ENCODE measurements around the gene RABGAP1L. TPM values are rescaled to one million over a fixed set of nuclear protein-coding genes. Genes with fewer than 3 reads are reported as not detected.

The RABGAP1L gene
- total and polyA plus RNA-seq, 10 donors, result 30.3 to 125 (median 77.7) TPM

DNA sequence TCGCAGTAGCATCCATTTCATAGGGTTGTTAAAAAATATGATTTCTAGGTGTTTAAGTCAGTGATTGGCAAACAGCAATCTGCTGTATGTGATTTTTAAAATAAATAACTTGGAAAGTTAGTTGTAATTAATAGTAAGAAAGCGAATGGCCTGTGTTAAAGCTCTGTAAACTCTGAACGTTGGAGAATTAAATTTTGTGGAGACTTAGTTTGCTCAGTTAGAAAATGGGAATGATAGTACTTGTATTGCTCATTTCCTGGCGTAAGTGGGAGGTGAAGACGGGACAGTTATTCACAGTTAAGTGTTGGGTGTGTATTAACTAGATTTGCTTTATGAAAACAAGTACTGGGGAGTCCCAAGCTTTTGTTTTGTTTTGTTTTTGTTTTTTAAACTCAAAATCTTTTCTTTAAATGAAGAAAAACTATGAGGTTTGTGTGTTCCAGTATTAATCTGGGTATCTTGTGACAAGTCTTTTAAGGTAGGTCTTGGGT is 841.4 kb downstream of the RABGAP1L start:
- DNase-seq, result no peak
- H3K9me3 ChIP-seq, result no peaks in the 10 kb centered on the region
- peaks cover 0 to 12% (median 10%) of the 10 kb centered on the region in 6 donors for H3K36me3 ChIP-seq
- intact Hi-C loops (cut with DNase I; ENCODE audit: low total_unique reads), result no loop called here
- peak overlapping the region; percentile 62 to 98 (median 90) for H3K4me3 ChIP-seq
- no peaks in the 10 kb centered on the region for H3K27me3 ChIP-seq (replicated peaks in 1 of 7)
- TF ChIP-seq, protein P1, sequence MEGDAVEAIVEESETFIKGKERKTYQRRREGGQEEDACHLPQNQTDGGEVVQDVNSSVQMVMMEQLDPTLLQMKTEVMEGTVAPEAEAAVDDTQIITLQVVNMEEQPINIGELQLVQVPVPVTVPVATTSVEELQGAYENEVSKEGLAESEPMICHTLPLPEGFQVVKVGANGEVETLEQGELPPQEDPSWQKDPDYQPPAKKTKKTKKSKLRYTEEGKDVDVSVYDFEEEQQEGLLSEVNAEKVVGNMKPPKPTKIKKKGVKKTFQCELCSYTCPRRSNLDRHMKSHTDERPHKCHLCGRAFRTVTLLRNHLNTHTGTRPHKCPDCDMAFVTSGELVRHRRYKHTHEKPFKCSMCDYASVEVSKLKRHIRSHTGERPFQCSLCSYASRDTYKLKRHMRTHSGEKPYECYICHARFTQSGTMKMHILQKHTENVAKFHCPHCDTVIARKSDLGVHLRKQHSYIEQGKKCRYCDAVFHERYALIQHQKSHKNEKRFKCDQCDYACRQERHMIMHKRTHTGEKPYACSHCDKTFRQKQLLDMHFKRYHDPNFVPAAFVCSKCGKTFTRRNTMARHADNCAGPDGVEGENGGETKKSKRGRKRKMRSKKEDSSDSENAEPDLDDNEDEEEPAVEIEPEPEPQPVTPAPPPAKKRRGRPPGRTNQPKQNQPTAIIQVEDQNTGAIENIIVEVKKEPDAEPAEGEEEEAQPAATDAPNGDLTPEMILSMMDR (IDR thresholded peaks at IDR 0.05 in 8 of 11, conservative IDR thresholded peaks at IDR 0.05 in 3 of 11), result no peak
- TF ChIP-seq POLR2AphosphoS5 (IDR thresholded peaks at IDR 0.05) (no peak), POLR2A (IDR thresholded peaks at IDR 0.05) (no peak)
- 2 to 4% (median 3%) methylated on average over 5 of the region's 5 CpGs for WGBS, 5 donors
- H3K4me1 ChIP-seq, result peaks cover 20 to 62% (median 51%) of the 10 kb centered on the region in 6 donors
- peak overlapping the region; percentile 96 to 99 (median 98) for H3K27ac ChIP-seq

DNA sequence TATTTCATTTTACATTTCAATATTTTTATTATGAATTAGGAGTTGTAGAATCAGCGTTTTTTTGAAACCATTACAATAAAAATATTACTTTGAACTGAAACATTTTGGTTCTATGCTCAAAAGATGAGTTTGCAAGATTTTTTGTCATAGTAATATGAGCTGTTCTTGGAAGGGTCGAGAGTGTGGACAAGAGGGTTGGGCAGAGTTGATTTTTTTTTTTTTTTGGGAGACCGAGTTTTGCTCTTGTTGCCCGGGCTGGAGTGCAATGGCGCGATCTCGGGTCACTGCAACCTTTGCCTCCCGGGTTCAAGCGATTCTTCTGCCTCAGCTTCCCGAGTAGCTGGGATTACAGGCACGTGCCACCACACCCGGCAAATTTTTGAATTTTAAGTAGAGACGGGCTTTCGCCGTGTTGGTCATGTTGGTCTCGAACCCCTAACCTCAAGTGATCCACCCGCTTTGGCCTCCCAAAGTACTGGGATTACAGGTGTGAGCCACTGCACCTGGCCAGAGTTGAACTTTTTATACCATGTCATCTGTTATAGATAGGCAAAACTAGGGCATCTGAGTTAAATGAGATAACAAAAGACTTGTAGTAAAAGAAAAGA is 843.7 kb downstream of the RABGAP1L start:
- Histone ChIP-seq H3K27ac (no peak overlapping the region), H3K9me3 (no peaks in the 10 kb centered on the region), H3K36me3 (peaks cover 0 to 35% (median 31%) of the 10 kb centered on the region in 6 donors), H3K4me1 (peaks cover 20 to 75% (median 51%) of the 10 kb centered on the region in 6 donors), H3K27me3 (replicated peaks in 1 of 7) (no peaks in the 10 kb centered on the region), H3K4me3 (no peak overlapping the region)
- TF ChIP-seq POLR2AphosphoS5 (IDR thresholded peaks at IDR 0.05), result no peak
- no peak for TF ChIP-seq POLR2A (IDR thresholded peaks at IDR 0.05)
- TF ChIP-seq, protein P1 (IDR thresholded peaks at IDR 0.05 in 8 of 11, conservative IDR thresholded peaks at IDR 0.05 in 3 of 11), result no peak
- DNase-seq, result no peak
- intact Hi-C loops (cut with DNase I; ENCODE audit: low total_unique reads), result no loop called here
- 78 to 88% (median 85%) methylated on average over 17 of the region's 17 CpGs for WGBS, 5 donors

- Histone ChIP-seq H3K36me3 (peaks cover 0 to 40% (median 36%) of the 10 kb centered on the region in 6 donors), H3K27ac (no peak overlapping the region), H3K9me3 (no peaks in the 10 kb centered on the region), H3K4me1 (peaks cover 20 to 70% (median 46%) of the 10 kb centered on the region in 6 donors), H3K27me3 (replicated peaks in 1 of 7) (no peaks in the 10 kb centered on the region), H3K4me3 (no peak overlapping the region)
- TF ChIP-seq POLR2AphosphoS5 (IDR thresholded peaks at IDR 0.05), result no peak
- TF ChIP-seq, protein P1 (IDR thresholded peaks at IDR 0.05 in 8 of 11, conservative IDR thresholded peaks at IDR 0.05 in 3 of 11), result no peak
- no peak for TF ChIP-seq POLR2A (IDR thresholded peaks at IDR 0.05)
- no peak for DNase-seq
- intact Hi-C loops (cut with DNase I; ENCODE audit: low total_unique reads), result no loop called here
- 51 to 83% (median 71%) methylated on average over 2 of the region's 2 CpGs for WGBS, 5 donors
Observed at GRCh38 chr1:175003521-175003920, 844.2 kb downstream of the RABGAP1L start.

- 85 to 93% (median 88%) methylated on average over 8 of the region's 8 CpGs for WGBS, 5 donors
- Histone ChIP-seq H3K27me3 (replicated peaks in 1 of 7) (no peaks in the 10 kb centered on the region), H3K27ac (no peak overlapping the region), H3K4me1 (peaks cover 20 to 75% (median 43%) of the 10 kb centered on the region in 6 donors), H3K36me3 (peaks cover 0 to 57% (median 50%) of the 10 kb centered on the region in 6 donors), H3K9me3 (no peaks in the 10 kb centered on the region), H3K4me3 (no peak overlapping the region)
- intact Hi-C loops (cut with DNase I; ENCODE audit: low total_unique reads), result no loop called here
- no peak for DNase-seq
- TF ChIP-seq POLR2AphosphoS5 (IDR thresholded peaks at IDR 0.05), result no peak
- TF ChIP-seq, protein P1 (IDR thresholded peaks at IDR 0.05 in 8 of 11, conservative IDR thresholded peaks at IDR 0.05 in 3 of 11), result no peak
- TF ChIP-seq POLR2A (IDR thresholded peaks at IDR 0.05), result no peak
Observed at GRCh38 chr1:175005085-175005783, 845.9 kb downstream of the RABGAP1L start.

All from spleen (tissue), 11 donors.